Suppressor macrophage treated with lipopolysaccharide for 1 hour (primary cell): Measurements from ENCODE around the gene RNGTT.
"Not testable (repeated sequence)": the region's sequence is repeated elsewhere in the genome, so short reads cannot be mapped to it uniquely, and the experiment has no call there.

Experiments
- DNase-seq, 3 donors: peaks; one replicate each; pipeline ENCODE4 v3.0.0-alpha.2; 2020 to 2022

The RNGTT gene

GRCh38 chr6:88807622-88808021, 155.8 kb downstream of the RNGTT start:
- no peak for DNase-seq

- DNase-seq: no peak
These were observed 156.7 kb downstream of the RNGTT start for GRCh38 chr6:88806728-88807127.

- DNase-seq: no peak
These were observed 158.7 kb downstream of the RNGTT start for GRCh38 chr6:88804701-88805100.

GRCh38 chr6:88785478-88785877, 177.9 kb downstream of the RNGTT start:
- DNase-seq: no peak

DNA sequence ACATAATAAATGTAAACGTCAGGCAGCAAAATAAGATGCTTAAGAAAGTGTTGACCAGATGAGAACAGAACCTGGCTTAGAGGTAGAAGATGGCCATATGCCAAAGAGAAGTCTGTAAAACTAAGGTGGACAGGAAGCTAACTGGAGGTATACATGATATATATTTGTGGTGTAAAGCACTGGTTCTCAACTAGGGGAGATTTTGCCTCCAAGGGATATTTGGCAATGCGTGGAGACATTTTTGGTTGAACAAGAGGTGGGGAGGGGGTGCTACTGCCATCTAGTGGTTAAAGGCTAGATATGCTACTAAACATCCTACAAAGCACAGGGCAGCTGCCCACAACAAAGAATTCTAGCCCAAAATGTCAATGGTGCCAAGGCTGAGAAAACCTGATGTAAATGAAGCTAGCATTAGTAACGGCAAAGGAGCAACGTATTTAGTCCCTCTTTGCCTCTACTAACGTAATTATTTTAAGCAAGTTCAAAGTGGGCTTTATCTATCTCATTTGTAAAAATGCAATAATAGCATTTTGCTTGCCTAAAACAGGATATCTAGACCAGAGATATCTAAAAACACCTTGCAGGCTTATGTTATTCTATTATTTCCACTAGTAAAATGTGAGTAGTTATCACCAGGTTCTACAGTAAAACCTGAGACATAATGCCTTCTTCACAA, 182.6 kb downstream of the RNGTT start:
- DNase-seq: peak; percentile 74 to 81 (median 80)

DNA sequence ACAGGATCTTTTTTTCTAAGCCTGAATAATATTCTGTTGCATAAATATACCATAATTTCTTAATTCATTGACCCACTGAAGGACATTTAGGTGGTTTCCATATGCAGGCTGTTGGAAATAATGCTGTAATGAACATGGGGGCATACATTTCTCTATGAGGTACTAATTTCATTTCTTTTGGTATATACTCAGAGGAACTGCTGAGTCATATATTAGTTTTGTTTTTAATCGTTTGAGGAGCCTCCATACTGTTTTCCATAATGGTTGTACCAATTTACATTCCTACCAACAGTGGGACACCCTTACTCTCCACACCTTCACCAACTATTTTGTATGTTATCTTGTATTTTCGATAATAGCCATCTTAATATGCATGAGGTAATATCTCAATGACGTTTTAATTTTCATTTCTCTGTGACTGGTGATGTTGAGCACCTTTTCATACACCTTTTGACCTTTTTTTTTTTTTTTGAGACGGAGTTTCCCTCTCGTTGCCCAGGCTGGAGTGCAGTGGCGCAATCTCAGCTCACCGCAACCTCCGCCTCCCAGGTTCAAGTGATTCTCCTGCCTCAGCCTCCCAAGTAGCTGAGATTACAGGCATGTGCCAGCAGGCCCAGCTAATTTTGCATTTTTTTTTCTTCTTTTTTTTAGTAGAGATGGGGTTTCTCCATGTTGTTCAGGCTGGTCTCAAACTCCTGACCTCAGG, 187.4 kb downstream of the RNGTT start:
- no peak for DNase-seq

DNA sequence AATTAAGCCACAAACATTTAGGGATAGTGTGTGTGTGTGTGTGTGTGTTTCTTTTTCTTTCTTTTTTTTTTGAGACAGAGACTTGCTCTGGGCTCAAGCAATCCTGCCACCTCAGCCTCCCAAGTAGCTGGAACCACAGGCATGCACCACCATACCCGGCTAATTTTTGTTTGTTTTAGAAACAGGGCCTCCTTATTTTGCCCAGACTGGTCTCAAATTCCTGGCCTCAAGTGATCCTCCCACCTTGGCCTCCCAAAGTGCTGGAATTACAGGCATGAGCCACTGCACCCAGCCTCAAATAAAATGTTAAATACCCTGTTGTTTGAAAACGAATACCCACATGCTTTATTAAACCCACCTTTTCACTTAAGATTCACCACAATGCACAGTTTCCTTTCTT, 195.3 kb downstream of the RNGTT start:
- DNase-seq: not testable (repeated sequence)

DNA sequence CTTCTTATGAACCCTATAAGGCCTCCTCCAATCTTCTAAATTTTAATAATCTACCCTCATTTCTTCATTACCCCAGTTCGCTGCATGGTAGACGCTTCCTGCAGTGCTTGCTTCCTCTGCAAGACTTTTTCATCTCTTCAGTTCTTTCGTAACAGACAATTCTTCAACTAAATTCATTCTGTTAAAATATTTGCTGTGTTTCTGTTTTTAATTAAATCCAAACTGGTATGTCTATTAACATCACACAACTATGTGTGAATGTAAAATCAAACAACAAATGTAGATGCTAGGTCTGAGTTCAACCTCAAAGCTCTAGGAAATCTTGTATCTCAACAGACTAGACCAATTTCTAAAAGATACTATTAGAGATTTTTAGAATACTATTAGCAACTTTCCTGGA, 199.3 kb downstream of the RNGTT start:
- no peak for DNase-seq

GRCh38 chr6:88763160-88763559, 200.3 kb downstream of the RNGTT start:
- DNase-seq: peak in 2 of 3 donors; percentile 16 to 21

- peak; percentile 38 to 49 (median 46) for DNase-seq
These were observed 202.0 kb downstream of the RNGTT start for GRCh38 chr6:88761237-88762031.

DNA sequence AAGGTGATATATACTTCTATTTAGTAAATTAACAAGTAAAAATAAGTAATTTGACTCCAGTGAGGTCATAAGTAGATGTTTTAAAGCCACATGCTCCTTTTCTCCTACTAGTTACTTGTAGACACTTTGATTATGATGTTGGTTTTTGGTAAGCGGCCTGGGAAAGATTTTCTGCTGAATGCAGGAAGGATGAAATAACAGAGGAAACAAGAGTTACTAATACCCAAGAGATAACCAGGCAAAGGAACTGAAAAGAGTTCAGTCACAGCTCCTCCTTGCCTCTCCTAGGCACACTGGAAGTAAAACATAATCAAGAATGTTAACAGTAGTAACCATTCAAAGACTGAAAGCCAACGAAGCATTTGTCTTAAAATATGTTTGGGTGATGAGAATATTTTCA, 203.3 kb downstream of the RNGTT start:
- no peak for DNase-seq

DNA sequence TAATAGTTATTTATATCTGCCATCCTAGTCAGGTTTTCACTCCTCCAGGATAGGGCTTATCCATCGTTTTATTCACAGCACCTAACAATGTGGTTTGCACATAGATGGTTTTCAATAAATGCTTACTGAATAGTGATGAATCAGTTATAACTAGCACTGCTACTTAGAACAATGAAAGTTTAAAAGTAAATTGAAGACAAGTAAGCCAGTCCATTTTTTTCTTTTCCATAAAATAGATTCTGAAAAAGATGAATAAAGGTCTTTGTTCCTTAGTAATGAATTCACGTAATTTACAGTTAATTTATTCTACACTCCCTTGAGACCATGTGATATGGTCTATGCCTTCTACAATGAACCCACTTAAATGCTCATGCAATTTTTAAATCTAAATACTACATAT, 212.5 kb downstream of the RNGTT start:
- no peak for DNase-seq

DNA sequence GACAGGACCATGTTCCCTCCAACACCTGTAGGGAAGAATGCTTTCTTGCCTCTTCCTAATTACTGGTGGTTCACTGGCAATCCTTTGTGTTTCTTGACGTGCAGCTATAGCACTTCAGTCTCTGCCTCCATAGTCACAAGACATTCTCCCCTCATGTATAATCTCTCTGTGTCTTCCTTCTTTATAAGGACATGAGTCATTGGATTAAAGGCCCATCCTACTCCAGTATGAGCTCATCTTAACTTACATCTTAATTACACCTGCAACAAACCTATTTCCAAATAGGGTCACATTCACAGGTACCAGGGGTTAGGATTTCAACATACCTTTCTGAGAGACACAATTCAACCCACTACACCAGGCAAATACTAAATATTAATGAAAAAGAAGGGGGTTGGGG, 213.6 kb downstream of the RNGTT start:
- DNase-seq: no peak

DNA sequence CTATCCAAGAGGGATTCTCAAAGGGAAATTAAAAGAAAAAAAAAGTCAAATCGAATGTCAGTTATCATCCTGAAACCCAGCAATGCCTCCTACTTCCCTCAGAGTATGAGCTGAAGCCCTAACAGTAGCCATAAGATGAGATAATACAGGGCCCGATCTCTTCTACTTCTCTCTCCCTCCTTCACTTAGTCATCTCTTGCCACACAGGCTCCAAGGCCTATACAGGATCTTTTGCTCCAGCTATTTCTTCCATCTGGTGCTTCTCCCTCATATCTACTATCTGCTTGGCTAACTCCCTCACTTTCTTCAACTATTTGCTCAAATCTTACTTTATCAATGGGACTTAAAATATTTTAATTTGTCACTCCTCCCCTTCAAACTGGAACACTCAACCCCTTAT, 215.3 kb downstream of the RNGTT start:
- DNase-seq: peak in 1 of 3 donors; percentile 7

GRCh38 chr6:88741939-88742338, 221.5 kb downstream of the RNGTT start:
- no peak for DNase-seq

- DNase-seq: no peak
These were observed 222.3 kb downstream of the RNGTT start for GRCh38 chr6:88741071-88741470.

GRCh38 chr6:88734544-88734943, 228.9 kb downstream of the RNGTT start:
- DNase-seq: no peak

GRCh38 chr6:88730611-88731011, 232.8 kb downstream of the RNGTT start:
- DNase-seq: no peak

- DNase-seq: no peak
These were observed 234.7 kb downstream of the RNGTT start for GRCh38 chr6:88728756-88729155.

- not testable (repeated sequence) for DNase-seq
These were observed 237.0 kb downstream of the RNGTT start for GRCh38 chr6:88726409-88726808.

DNA sequence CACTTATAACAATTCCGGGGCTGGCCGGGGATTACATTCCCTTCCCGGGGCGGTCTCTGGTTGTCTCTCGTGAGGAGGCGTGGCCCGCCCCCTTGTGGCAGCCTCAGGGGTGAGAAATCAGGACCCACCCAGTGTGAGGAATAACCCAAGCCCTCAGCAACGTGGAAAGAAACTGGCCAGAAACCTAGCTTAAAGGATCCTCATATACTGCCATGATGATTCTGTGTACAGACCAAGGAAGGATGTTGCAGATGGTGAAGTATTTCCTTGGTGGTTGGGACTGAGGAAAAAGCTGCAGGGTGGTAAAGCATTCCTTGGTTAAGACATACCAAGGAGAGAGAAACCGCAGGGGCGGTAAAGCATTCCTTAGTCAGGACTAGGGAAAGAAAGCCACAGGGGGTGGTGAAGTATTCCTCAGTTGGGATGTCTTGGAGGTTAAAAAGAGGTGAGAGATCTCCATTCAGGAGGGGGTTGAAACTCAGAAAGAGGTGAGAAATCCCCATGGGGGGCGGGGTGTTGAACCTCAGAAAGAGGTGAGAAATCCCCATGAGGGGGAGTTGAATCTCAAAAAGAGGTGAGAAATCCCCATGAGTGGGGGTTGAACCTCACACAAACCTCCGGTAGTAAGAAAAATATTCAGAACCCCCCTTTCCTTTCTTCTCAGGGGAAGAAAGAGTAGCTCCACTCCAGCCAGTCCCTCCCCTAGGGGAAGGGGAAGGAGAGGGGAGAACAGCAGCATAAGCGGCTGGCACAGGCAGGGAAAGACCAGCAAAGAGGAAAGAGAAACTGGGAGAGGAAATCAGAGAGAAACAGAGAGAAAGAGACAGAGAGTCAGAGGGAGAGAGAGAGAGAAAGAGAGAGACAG, 238.1 kb downstream of the RNGTT start:
- no peak for DNase-seq

GRCh38 chr6:88722686-88723085, 240.7 kb downstream of the RNGTT start:
- DNase-seq: no peak

DNA sequence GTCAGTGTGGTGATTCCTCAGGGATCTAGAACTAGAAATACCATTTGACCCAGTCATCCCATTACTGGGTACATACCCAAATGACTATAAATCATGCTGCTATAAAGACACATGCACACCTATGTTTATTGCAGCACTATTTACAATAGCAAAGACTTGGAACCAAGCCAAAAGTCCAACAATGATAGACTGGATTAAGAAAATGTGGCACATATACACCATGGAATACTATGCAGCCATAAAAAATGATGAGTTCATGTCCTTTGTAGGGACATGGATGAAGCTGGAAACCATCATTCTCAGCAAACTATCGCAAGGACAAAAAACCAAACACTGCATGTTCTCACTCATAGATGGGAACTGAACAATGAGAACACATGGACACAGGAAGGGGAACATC, 247.0 kb downstream of the RNGTT start:
- DNase-seq: not testable (repeated sequence)
